Measurements from ENCODE around the gene RGS8.
"Not testable (repeated sequence)": the region's sequence is repeated elsewhere in the genome, so short reads cannot be mapped to it uniquely, and the experiment has no call there.

The RGS8 gene

DNA sequence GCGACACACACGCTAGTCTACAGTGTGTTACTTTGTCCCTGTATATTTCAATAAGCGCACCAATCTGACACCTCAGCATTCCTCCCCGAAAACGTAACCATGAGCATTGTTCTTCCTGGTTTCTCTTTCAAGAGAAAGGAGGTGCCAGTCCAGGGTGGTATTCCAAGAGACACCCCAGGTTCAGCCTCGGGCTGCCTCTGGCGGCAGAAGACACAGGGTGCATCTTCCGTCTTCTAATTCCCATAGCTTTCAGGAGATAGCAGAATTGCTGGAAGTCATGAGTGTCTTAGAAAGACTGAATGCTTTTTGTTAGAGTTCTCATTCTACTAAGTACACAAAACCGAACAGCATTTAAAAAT, 15.9 kb upstream of the RGS8 start:
- TF ChIP-seq POLR2A (IDR thresholded peaks at IDR 0.05; ENCODE audit: low read depth, low read length) (no peak), TAF1 (IDR thresholded peaks at IDR 0.05; ENCODE audit: borderline replicate concordance, low read depth, low read length) (no peak), POLR2AphosphoS5 (IDR thresholded peaks at IDR 0.05; ENCODE audit: low read depth, low read length) (no peak)
- FAIRE-seq (no peak), DNase-seq (ENCODE audit: insufficient read length) (no peak)

DNA sequence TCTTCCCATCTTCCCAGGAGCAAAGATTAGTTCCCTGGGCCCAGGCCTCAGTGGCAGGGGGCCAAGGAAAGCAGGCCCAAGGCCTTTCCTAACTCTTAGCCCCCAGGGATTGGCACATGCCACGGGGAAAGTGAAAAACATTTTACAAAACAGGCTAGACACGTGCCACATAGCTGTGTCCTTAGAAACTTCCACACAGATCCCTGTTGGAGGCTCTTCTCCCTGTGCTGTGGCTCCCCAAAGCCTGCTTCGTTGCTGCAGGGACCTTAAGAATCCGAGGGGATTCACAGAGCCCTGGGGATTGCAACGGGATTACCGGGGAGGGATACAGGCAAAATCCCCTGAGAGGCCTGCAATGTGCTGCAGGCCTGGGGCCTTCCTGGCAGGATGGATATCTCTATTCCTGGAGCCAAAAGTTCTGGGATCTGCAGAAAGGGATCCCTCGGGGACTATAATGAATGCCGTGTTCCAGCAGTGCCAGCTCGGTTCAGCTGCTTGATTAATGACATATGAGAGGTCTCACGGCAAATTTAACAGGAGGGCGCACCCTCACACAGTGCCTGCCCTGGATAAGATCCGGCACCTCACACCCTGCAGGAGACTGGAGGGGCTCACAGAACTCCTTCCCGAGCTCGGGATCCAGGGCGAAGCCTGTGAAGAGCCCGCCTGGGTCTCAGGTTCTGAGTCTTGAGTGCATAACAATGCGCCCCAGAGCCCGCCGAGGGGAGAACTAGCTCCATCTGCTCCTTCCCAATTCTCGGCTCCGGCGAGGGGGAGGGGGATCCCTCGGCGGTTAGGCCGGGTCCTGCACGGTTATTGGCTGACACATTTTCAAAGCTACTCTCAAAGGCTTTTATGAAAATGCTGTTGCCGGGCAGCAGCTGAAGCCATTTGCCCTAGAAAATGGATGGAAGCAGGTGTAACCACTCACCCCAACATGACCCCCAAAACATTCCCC, 15.3 kb upstream of the RGS8 start:
- TF ChIP-seq POLR2AphosphoS5 (IDR thresholded peaks at IDR 0.05; ENCODE audit: low read depth, low read length) (no peak), TAF1 (IDR thresholded peaks at IDR 0.05; ENCODE audit: borderline replicate concordance, low read depth, low read length) (no peak), POLR2A (IDR thresholded peaks at IDR 0.05; ENCODE audit: low read depth, low read length) (no peak)
- FAIRE-seq, result no peak
- no peak for DNase-seq (ENCODE audit: insufficient read length)

DNA sequence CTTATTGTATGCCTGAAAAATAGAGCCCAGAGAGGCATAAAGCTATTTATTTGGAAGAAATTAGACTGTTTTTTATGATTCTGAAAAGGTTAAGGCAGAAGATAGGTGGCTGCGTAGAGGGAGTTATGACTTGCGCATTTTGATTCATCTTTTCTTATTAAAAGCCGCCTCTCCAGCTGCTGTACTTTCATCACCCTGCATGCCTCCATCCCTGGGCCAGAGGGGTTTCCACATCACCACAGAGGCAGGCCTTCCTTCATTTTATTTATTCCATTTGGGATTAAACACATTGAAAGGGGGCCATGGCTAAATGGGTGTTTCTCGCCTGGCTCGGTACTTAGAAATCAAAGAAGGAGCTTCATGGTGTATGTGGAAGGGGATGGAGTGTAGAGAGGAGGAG, 14.6 kb upstream of the RGS8 start:
- DNase-seq (ENCODE audit: insufficient read length) (no peak), FAIRE-seq (no peak)
- TF ChIP-seq POLR2A (IDR thresholded peaks at IDR 0.05; ENCODE audit: low read depth, low read length) (no peak), POLR2AphosphoS5 (IDR thresholded peaks at IDR 0.05; ENCODE audit: low read depth, low read length) (no peak), TAF1 (IDR thresholded peaks at IDR 0.05; ENCODE audit: borderline replicate concordance, low read depth, low read length) (no peak)

DNA sequence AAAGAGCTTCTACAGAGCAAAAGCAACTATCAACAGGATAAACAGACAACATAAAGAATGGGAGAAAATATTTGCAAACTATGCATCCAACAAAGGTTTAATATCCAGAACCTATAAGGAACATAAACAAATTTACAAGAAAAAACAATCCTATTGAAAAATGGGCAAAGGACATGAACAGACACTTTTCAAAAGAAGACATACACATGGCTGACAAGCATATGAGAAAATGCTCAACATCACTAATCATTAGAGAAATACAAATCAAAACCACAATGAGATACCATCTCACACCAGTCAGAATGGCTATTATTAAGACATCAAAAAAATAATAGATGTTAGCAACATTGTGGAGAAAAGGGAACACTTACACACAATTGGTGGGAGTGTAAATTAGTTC, 8.8 kb upstream of the RGS8 start:
- DNase-seq (ENCODE audit: insufficient read length); FAIRE-seq: not testable (repeated sequence)

DNA sequence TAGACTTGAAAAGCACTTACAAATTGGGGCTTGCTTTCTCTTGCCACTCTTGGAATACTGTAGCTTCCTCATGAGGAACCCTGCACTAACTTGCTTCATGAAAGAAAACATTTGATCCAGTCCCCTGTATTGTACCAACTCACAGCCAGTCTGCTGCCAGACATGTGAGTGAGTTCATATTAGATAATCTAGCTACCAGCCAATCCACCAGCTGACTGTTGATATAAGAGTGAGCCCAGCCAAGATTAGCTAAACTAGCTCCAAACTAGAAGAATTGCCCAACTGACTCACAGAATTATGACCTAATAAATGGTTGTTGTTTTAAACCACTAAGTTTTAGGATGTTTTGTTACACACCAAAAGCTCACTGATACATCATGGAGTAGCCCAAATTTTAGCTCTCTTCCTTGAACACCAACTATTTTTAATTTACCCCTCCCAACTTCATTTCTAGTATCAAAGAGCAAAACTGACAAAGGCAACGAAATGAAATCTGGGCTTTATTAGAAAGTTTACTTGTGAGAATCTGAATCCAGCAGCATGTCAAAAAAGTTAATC, 6.6 kb upstream of the RGS8 start:
- FAIRE-seq (no peak), DNase-seq (ENCODE audit: insufficient read length) (no peak)
- TF ChIP-seq TAF1 (IDR thresholded peaks at IDR 0.05; ENCODE audit: borderline replicate concordance, low read depth, low read length), result no peak
- no peak for TF ChIP-seq POLR2AphosphoS5 (IDR thresholded peaks at IDR 0.05; ENCODE audit: low read depth, low read length)
- TF ChIP-seq POLR2A (IDR thresholded peaks at IDR 0.05; ENCODE audit: low read depth, low read length), result no peak

DNA sequence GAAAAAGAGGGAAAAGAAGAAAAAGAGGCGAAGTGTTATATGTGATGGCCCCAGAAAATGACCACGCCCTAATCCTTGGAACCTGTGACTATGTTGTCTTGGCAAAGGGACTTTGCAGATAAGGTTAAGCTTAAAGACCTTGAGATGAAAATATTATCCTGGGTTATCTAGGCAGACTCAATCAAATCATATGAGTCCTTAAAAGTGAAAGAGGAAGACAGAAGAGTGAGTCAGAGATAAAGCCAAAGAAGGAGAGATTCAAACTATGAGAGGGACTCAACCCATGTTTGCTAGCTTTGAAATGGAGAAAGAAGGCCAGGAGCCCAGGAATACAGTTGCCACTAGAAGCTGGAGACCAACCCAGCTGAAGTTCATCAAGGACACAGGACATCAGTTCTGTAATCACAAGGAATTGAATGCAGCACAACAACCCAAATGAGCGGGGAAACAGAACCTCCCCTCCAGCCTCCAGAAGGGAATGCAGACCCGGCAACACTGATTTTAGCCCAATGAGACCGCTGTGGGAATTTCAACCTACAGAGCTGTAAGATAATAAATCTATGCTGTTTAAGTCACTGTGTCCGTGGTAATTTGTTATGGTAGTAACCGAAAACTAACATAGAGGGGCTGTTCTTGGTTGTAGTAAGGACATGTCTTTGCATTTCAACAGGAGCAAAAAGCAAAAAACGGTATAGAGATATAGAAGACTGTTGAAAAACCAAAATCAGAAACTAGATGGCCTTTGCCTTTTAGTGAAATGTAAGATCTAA, 4.2 kb upstream of the RGS8 start:
- no peak for TF ChIP-seq POLR2A (IDR thresholded peaks at IDR 0.05; ENCODE audit: low read depth, low read length)
- TF ChIP-seq POLR2AphosphoS5 (IDR thresholded peaks at IDR 0.05; ENCODE audit: low read depth, low read length), result no peak
- no peak for TF ChIP-seq TAF1 (IDR thresholded peaks at IDR 0.05; ENCODE audit: borderline replicate concordance, low read depth, low read length)
- DNase-seq (ENCODE audit: insufficient read length) (no peak), FAIRE-seq (peak; percentile 33)

DNA sequence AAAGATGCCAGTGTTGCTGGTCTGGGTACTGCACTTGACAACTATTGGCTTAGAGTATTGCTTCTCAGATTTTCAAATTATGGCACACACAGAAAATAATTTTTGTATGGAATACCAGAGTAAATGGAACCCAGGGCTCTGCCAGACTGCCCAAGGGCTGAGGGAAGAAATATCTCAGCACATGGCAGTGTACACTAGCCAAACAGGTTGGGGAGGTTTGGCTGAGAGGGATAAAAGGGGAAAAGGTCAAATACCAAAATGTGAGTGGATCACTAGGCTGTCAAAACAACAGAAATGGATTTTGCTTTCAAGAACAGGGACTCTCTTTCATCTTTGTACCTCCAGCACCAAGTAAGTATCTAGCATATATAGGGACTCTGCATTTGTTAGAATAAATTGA, 3.0 kb upstream of the RGS8 start:
- TF ChIP-seq POLR2A (IDR thresholded peaks at IDR 0.05; ENCODE audit: low read depth, low read length) (no peak), TAF1 (IDR thresholded peaks at IDR 0.05; ENCODE audit: borderline replicate concordance, low read depth, low read length) (no peak), POLR2AphosphoS5 (IDR thresholded peaks at IDR 0.05; ENCODE audit: low read depth, low read length) (no peak)
- no peak for FAIRE-seq
- no peak for DNase-seq (ENCODE audit: insufficient read length)

DNA sequence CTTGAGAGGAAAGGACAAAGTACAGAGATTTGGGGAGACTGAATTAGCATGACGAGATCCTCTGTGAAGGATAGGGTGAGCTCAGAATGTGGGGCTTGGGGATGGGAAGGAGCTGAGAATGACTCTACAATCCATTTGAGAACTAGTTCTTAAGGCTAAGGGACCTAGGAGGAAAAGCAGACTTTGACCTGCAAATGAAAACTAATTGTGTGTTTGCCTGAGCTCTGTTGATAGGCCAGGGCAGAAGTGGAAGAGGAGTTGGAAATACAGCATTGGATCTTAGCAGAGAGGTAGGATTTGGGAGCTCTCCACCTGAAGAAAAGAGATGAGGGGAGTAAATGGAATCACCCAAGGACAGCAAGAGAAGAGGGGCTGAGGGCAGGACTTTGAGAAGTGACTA, 2.1 kb upstream of the RGS8 start:
- DNase-seq (ENCODE audit: insufficient read length) (no peak), FAIRE-seq (no peak)
- TF ChIP-seq TAF1 (IDR thresholded peaks at IDR 0.05; ENCODE audit: borderline replicate concordance, low read depth, low read length) (no peak), POLR2AphosphoS5 (IDR thresholded peaks at IDR 0.05; ENCODE audit: low read depth, low read length) (no peak), POLR2A (IDR thresholded peaks at IDR 0.05; ENCODE audit: low read depth, low read length) (no peak)

DNA sequence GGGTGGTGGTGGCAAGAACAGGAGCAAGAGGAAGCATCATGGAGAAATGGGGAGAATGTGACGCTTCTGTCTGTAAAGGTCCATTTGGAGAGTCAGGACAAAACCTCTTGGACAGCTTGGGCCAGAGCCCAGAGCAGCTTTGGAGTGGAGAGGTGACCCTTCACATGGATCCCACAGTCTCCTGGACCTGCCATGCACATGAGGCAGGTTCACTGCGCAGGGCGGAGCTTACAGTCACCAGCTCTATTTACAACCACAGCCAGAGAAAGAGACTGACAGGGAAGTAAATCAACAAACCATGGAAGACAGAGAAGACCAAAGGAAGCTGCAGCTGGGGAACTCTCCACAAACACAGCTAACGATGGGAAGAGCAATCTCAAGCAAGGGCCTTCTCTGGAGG, 828 bp upstream of the RGS8 start:
- TF ChIP-seq POLR2AphosphoS5 (IDR thresholded peaks at IDR 0.05; ENCODE audit: low read depth, low read length) (no peak), POLR2A (IDR thresholded peaks at IDR 0.05; ENCODE audit: low read depth, low read length) (no peak), TAF1 (IDR thresholded peaks at IDR 0.05; ENCODE audit: borderline replicate concordance, low read depth, low read length) (no peak)
- DNase-seq (ENCODE audit: insufficient read length) (no peak), FAIRE-seq (no peak)

DNA sequence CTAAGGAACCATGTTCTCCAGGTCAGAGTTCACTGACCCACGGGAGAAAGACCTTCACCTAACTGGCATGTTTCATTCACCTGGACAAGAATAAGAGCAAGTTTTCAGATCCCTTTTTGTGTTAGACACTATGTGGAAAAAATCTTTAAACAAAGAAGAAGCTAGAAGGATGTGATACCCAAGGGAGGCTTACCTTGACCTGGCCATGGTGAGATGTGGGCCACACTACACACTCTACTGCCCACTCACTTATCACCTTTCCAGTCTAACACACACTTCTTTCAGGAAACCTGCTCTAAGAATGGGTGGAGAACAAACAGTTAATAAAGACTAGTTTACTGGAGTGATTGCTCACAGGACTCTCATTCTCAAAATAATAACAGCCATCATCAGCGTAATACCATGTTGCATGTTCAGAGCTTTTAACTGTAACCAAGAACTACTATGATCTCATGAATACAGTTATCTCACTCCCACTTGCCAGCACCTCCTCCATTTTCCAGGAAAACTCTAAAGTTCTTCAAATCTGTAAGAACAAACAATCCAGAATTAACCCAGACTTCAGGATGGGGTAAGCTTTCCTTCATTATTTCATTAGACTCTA, 1.4 kb downstream of the RGS8 start:
- TF ChIP-seq POLR2A (IDR thresholded peaks at IDR 0.05; ENCODE audit: low read depth, low read length) (no peak), TAF1 (IDR thresholded peaks at IDR 0.05; ENCODE audit: borderline replicate concordance, low read depth, low read length) (no peak), POLR2AphosphoS5 (IDR thresholded peaks at IDR 0.05; ENCODE audit: low read depth, low read length) (no peak)
- FAIRE-seq (no peak), DNase-seq (ENCODE audit: insufficient read length) (no peak)

DNA sequence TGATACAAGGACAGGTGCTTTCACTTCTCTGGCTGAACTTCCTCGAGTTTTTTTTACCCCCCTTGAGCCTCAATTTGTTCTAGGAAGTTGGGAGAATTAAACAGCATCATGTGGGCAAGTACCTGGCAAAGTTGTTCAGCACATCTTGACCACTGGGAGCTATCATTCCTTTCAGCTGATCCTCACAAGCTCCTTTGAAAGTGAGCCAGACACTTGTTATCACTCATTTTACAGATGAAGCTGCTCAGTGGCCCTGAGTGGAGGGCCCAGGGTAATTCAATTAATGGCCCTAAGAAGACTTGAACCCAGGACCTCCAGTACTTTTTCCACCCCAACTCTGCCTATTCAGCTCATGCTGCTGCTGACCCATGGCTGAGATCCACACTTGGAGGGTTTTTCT, 2.0 kb downstream of the RGS8 start:
- TF ChIP-seq POLR2A (IDR thresholded peaks at IDR 0.05; ENCODE audit: low read depth, low read length) (no peak), TAF1 (IDR thresholded peaks at IDR 0.05; ENCODE audit: borderline replicate concordance, low read depth, low read length) (no peak), POLR2AphosphoS5 (IDR thresholded peaks at IDR 0.05; ENCODE audit: low read depth, low read length) (no peak)
- FAIRE-seq (no peak), DNase-seq (ENCODE audit: insufficient read length) (no peak)

Measured in GM12892 (cell line).